D721Med (cell line): ENCODE results near the gene ADAM33.

Experiments
- DNase-seq: peaks from one replicate; pipeline ENCODE4 v3.0.0; 2011; ENCODE audit warnings: low spot score; ENCODE audit not compliant: insufficient read length
- FAIRE-seq: peaks from 2 replicates; lab custom pipeline; 2011; peaks lifted over from hg19 to GRCh38; lab: Jason Lieb, UNC
- CTCF ChIP-seq: IDR thresholded peaks from 2 replicates; pipeline ENCODE4 v1.5.1; 2012; ENCODE audit warnings: mild to moderate bottlenecking, control low read depth; ENCODE audit not compliant: insufficient read depth; ENCODE audit errors: missing control alignments

ADAM33 gene

DNA sequence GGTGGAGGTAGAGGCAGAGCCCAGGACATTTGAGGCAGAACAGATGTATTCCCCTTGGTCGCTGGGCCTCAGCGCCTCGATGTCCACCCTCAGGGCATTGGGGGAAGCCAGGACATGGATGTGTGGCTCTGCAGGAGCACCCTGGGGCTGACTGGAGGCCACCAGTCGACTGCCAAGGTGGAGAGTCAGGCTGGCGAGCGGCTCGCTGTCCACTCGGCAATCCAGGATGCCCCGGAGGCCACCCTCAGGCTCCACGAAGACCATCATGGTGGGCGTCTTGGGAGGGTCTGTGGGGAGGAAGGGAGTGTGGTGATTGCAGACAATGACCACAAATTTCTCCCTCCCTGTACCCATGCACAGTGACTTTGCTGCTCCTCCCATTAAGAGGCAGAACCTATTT, 8.2 kb upstream of the ADAM33 start:
- FAIRE-seq (no peak), DNase-seq (no peak)
- TF ChIP-seq CTCF = no peak

DNA sequence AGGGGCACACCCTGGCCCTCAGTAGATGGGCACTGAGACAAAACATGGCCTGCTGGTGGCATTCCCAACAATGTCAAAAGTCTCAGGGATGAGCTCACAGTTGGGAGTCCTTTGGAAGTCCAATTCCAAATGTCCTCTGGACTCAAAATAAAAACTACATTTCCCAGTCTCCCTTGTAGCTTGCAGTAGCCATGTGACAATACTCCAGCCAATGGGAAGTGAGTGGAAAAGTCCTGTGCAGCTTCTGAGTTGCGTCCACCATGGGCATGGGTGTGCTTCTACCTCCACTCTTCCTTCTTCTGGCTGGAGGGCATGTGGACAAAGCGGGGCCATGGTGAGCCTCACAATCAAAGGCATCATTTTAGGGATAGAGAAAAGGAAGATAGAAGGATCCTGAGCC, 5.8 kb upstream of the ADAM33 start:
- no peak for DNase-seq
- no peak for TF ChIP-seq CTCF
- FAIRE-seq = no peak

GRCh38 chr20:3686867-3687321, 5.1 kb upstream of the ADAM33 start:
- FAIRE-seq = no peak
- no peak for TF ChIP-seq CTCF
- DNase-seq = no peak

DNA sequence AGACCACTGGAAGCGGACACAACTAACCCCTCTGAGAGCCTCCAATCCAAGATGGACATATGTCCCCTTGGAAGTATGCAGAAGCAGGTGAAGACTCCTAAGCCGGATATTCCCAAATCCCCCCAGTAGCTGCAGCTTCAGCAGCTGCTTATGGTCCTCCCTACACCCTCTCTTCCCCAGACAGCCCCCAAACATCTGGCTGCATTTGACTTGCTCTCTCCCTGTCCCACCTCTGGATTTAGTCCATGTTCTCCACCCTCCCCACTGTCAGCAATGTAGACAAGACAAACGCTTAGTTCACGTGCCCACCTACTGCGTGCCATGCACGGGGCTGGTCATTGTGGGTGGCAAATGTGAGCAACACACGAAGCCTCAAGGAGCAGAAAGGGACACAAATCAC, 4.6 kb upstream of the ADAM33 start:
- DNase-seq = no peak
- no peak for FAIRE-seq
- TF ChIP-seq CTCF = no peak

DNA sequence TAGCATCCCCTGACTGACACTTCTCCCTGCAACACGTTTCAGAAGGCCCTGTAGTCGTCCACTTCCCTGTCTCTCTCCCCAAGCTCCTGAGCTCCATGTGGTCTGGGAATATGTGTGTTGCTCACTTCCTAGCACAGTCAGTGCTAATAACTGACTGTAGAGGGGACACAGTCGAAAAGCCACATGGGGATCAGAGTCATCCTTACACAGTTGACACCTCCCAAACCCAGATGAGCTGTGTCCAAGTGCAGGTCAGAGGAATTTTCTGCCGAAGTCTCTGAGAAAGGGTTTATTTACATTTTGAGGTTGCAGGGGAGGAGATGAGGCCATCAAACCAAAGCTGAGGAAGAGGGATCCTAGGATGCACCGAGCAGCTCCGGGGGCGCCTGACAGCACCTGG, 3.5 kb upstream of the ADAM33 start:
- DNase-seq (no peak), FAIRE-seq (no peak)
- no peak for TF ChIP-seq CTCF

GRCh38 chr20:3681352-3681930, 369 bp downstream of the ADAM33 start:
- TF ChIP-seq CTCF = no peak
- FAIRE-seq (no peak), DNase-seq (no peak)

- no peak for FAIRE-seq
- TF ChIP-seq CTCF = no peak
- DNase-seq = no peak
Observed at GRCh38 chr20:3680701-3681351, 984 bp downstream of the ADAM33 start.
